ENCODE data around the gene DENND1C. TPM values are rescaled to one million over a fixed set of nuclear protein-coding genes. Genes with fewer than 3 reads are reported as not detected.

The DENND1C gene
- total RNA-seq, 2 experiments from 2014 or later: 100 to 113 TPM

DNA sequence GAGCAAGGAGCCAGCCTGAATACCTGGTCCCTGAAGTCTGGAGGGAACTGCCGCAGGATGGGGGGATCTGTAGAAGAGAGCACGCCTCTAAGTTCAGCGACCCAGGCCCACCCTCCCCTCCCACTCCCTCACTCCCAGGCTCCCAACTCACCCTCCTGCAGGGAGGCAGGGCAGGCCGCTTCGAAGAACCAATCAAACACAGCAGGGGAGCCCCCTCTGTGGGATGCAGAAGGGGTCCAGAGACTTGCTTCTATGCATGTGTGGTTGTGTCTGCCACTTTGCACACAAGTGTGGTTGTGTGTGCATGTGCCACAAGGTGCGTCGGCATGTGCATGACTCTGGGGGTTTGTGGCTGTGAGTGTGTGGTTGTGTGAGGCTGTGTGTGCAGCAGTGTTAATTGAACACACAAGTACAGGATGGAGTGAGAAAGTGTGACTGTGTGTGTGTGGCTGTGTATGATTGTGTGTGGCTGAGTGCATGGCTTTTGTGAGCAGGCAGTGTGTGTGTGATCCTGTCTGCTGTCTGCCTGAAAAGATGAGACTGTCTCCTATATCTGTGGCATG is 1.7 kb downstream of the DENND1C start:
- Mint-ChIP-seq H3K4me3 (peak overlapping the region; percentile 97), H3K27me3 (no peaks in the 10 kb centered on the region), H3K36me3 (peaks cover 15% of the 10 kb centered on the region), H3K9me3 (ENCODE audit: low read depth) (no peaks in the 10 kb centered on the region), H3K27ac (peak overlapping the region; percentile 97), H3K4me1 (peaks cover 38% of the 10 kb centered on the region)
- DNase-seq (no peak), ATAC-seq (no peak)
- CTCF ChIA-PET: interaction anchor here (2.6 kb wide), 1 partner anchor 23 kb away, joined by 23 read pairs; the partner anchor contains the start of gene TUBB4A

DNA sequence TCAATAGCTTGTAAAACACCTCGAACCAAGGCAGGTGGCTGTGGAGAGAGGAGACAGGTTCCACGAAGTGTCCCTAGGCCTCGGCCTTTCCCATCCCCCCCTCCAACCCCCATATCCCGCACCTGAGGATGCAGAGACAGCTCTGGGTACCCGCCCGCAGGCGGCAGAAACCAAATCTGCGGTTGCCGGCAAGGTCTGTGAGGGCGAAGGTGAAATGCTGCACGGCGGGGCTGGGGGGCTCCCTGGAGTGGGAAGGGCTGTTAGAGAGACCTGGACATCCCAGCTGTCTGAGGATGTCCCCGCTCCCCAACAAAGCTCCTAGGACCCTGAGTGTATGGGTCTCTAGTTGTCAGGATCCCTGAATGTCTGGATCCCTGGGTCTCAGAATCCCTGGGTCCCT is 2.8 kb downstream of the DENND1C start:
- Mint-ChIP-seq H3K27ac (no peak overlapping the region), H3K36me3 (peaks cover 17% of the 10 kb centered on the region)

DNA sequence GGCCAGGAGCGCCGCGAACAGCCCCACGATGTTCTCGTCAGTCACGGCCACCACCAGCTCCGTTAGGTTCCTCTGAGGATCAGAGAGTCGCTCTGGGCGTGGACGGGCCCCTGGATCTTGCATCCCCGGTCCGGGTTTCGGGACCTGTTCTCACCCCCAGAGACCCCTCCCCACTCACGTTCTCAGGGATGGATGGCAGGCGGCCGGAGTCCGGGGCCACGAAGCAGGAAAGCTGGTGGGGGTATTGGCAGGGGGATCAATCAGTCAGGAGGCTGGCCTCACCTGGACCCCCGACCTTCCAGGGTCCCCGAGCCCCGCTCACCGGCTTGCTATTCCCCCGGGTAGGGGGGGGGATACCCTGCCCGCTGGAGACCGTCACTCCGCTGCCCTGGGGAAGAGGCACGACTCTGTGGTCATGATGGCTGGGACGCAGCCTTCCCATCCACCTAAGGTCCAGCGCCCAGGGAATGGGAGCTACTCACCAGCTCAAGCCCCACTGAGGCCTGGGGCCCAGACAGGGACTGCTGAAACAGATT is 4.6 kb downstream of the DENND1C start:
- Mint-ChIP-seq H3K4me1 (peaks cover 22% of the 10 kb centered on the region), H3K9me3 (ENCODE audit: low read depth) (no peaks in the 10 kb centered on the region), H3K27ac (no peak overlapping the region), H3K4me3 (no peak overlapping the region), H3K27me3 (no peaks in the 10 kb centered on the region), H3K36me3 (peaks cover 19% of the 10 kb centered on the region)
- no peak for DNase-seq
- no peak for ATAC-seq
- CTCF ChIA-PET: no interaction called here

More for the DNA sequence above, 2.8 kb downstream of the DENND1C start:
- Mint-ChIP-seq H3K27me3 (no peaks in the 10 kb centered on the region), H3K4me1 (peaks cover 36% of the 10 kb centered on the region), H3K4me3 (no peak overlapping the region), H3K9me3 (ENCODE audit: low read depth) (no peaks in the 10 kb centered on the region)
- ATAC-seq: no peak
- CTCF ChIA-PET: no interaction called here
- DNase-seq: no peak

DNA sequence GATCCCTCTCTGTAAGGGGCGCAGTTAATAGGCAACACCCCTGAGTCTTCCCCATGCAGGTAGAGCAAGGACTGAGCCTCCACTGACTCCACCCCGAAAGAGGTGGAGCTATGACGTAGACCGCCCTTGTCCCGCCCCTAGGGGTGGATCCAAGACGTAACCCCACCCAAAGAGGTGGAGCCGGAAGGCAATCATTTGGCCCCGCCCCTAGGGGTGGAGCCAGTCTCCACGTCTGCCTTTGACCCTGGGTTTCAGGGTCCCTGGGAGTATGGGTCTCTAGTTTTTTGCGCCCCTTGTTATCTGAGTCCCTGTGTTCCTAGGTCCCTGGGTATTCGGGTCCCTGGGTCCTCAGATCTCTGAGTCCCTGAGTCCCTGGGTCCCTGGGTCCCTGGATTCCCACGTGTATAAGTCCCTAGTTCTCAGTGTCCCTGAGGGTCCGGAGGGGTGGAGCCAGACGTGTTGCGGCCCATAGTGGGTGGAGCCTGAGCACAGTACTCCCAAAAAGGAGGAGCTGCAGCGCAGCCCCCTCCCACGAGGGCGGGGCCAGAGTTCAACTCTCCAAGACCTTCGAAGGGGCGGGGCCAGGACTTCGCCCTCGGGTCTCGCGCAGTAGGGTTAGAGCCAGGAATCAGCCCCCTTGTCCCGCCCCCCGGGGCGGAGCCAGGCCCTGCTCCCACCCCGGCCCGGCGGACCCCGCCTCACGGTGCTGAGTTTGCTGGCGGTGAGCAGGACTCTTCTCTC is 5.3 kb downstream of the DENND1C start:
- CTCF ChIA-PET: interaction anchor here (0.5 kb wide), 1 partner anchor 23 kb away, joined by 3 read pairs; no protein-coding TSS in a partner anchor
- Mint-ChIP-seq H3K27ac (no peak overlapping the region), H3K9me3 (ENCODE audit: low read depth) (no peaks in the 10 kb centered on the region), H3K27me3 (no peaks in the 10 kb centered on the region), H3K4me3 (no peak overlapping the region), H3K36me3 (peaks cover 19% of the 10 kb centered on the region), H3K4me1 (peaks cover 19% of the 10 kb centered on the region)
- ATAC-seq: peak; percentile 91
- peak; percentile 76 for DNase-seq

DNA sequence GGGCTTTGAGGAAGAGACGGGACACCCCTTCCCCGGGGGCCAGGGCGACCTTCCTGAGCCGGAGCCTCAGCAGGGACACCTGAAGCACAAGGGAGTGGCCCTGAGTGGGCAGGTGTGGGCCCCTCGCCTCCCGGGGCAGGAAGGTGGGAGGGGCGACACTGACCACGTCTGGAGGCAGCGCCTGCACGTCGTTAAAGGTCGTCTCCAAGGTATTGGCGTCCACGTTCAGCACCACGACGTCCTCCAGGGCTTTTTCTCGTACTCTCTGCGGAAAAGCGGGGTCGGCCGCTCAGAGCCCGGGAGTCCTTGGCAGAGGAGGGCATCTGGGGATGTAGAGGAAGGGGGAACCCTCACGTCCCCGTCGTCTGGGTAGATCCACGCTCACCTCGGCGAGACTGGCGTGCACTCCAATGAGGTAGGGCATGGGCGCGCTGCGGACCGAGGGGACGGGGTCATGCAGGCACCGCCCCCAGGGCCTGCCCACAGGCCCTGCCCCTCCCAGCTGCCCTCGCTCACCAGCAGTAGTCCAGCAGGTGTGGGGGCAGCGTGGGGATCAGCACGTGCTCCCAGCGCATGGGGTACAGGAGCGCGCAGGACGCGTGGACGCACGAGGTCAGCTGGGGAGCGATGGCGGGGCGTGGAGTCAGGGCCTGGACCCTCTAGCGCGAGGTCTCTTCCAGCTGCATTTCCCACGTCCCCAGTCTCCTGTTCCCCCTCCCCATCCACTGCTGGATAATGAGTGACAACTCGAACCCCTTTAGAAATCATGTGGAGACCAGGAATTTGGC is 6.1 kb downstream of the DENND1C start:
- no peak overlapping the region for H3K27ac Mint-ChIP-seq
- peaks cover 21% of the 10 kb centered on the region for H3K36me3 Mint-ChIP-seq
- DNase-seq (no peak), ATAC-seq (no peak)
- CTCF ChIA-PET: interaction anchor here (0.5 kb wide), 1 partner anchor 24 kb away, joined by 3 read pairs; no protein-coding TSS in a partner anchor
- H3K9me3 Mint-ChIP-seq (ENCODE audit: low read depth): no peaks in the 10 kb centered on the region
- H3K27me3 Mint-ChIP-seq: no peaks in the 10 kb centered on the region
- H3K4me1 Mint-ChIP-seq: peaks cover 13% of the 10 kb centered on the region
- H3K4me3 Mint-ChIP-seq: no peak overlapping the region

DNA sequence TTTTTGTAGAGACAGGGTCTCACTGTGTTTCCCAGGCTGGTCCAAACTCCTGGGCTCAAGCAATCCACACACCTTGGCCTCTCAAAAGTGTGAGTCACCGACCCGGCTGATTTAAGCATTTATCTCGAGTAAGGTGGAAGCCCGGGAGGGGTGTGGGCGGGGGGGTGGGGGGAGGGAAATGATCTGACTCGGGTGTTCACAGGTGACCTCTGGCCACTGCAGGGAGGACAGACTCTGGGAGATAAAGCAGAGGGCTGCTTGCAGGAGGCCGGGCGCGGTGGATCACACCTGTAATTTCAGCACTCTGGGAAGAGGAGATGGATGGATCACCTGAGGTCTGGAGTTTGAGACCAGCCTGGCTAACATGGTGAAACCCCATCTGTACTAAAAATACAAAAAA is 7.9 kb downstream of the DENND1C start:
- Mint-ChIP-seq H3K4me3 (no peak overlapping the region), H3K9me3 (ENCODE audit: low read depth) (no peaks in the 10 kb centered on the region), H3K36me3 (peaks cover 23% of the 10 kb centered on the region), H3K27me3 (no peaks in the 10 kb centered on the region), H3K4me1 (peaks cover 3% of the 10 kb centered on the region), H3K27ac (no peak overlapping the region)
- no peak for DNase-seq
- CTCF ChIA-PET: interaction anchor here (2.1 kb wide), 1 partner anchor 8 kb away, joined by 9 read pairs; the partner anchor contains the start of gene DENND1C
- ATAC-seq: no peak

DNA sequence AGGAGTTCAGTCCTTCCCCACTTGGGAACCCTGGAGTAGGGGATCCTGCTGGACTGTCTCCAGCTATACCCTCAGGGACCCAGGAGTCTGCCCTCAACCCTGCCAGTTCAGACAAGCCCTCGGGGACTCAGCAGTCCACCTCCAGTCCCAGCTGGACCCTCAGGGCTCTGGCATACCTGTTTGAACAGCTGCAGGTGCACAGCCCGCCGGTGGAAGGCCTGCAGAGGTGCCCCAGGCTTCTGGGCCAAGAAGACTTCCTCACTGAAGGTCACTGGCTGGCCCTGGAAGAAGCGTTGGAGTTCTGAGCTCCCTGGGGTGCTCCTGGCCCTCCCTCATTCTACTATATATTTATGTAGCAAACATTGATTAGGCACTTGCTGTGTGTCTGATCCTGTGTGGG is 8.9 kb downstream of the DENND1C start:
- H3K27me3 Mint-ChIP-seq: no peaks in the 10 kb centered on the region
- H3K27ac Mint-ChIP-seq: no peak overlapping the region
- H3K4me3 Mint-ChIP-seq: no peak overlapping the region
- CTCF ChIA-PET: interaction anchor here (2.1 kb wide), 1 partner anchor 9 kb away, joined by 9 read pairs; the partner anchor contains the start of gene DENND1C
- H3K9me3 Mint-ChIP-seq (ENCODE audit: low read depth): no peaks in the 10 kb centered on the region
- DNase-seq (no peak), ATAC-seq (no peak)
- H3K36me3 Mint-ChIP-seq: peaks cover 26% of the 10 kb centered on the region
- peaks cover 3% of the 10 kb centered on the region for H3K4me1 Mint-ChIP-seq

DNA sequence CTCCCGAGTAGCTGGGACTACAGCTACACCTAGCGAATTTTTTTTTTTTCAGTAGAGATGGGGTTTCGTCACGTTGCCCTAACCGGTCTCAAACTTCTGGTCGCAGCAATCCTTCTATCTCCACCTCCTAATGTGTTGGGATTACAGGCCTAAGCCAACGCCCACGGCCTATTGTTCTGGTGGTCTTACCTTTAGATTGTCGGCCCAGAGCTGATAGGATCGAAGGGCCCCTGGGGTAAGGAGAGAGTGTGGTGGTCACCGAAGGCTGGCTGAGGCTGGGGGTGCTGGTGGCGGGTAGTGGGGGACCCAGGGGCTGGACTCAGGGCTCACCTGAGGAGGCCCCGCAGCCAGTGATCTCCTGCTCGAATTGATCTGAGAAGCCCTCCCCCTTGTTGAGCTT is 10.5 kb downstream of the DENND1C start:
- DNase-seq (no peak), ATAC-seq (no peak)
- no peak overlapping the region for H3K27ac Mint-ChIP-seq
- no peak overlapping the region for H3K4me3 Mint-ChIP-seq
- H3K4me1 Mint-ChIP-seq: peaks cover 2% of the 10 kb centered on the region
- no peaks in the 10 kb centered on the region for H3K27me3 Mint-ChIP-seq
- H3K9me3 Mint-ChIP-seq (ENCODE audit: low read depth): no peaks in the 10 kb centered on the region
- H3K36me3 Mint-ChIP-seq: peaks cover 19% of the 10 kb centered on the region
- CTCF ChIA-PET: no interaction called here

DNA sequence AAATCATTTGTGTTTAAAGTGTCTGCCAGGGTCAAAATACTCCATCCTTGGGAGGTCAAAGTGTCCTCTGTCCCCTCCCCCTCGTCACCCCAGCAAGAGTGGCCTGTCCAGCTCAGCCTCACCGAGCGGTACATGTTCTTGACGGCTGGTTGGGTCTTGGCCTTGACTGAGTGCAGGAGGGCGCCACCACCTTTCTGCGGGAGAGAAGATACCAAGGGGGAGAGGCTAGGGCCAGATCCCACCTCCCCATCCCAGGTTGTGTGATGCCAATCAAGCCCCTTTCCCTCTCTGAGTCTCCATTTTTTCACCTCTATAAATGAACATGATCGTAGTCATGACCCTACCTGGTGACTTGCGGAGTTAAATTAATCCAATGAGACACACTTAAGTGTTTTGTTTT is 11.4 kb downstream of the DENND1C start:
- Mint-ChIP-seq H3K4me3 (no peak overlapping the region), H3K27me3 (no peaks in the 10 kb centered on the region), H3K36me3 (peaks cover 16% of the 10 kb centered on the region), H3K27ac (no peak overlapping the region), H3K9me3 (ENCODE audit: low read depth) (no peaks in the 10 kb centered on the region), H3K4me1 (no peaks in the 10 kb centered on the region)
- no peak for ATAC-seq
- DNase-seq: no peak
- CTCF ChIA-PET: no interaction called here

DNA sequence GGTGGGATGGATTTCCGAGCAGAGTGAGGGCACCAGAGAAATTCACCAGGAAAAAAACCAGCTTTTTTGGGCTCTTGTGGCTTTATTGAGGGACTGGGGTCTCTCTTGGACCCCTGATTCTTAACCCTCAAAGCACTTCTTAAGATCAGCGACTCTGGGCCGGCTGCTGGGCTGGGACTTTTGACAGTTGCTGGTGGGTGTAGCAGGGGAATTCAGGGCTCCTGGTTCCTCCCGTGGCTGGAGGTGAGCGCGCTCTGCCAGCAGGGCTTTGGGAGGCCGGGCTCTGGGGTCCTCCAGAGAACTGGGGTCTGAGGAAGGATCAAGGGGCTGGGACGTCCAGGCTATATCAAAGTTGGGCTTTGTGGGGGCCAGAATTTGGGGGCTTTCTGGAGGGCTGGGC is 14.2 kb downstream of the DENND1C start:
- H3K4me3 Mint-ChIP-seq: no peak overlapping the region
- ATAC-seq (no peak), DNase-seq (no peak)
- peaks cover 13% of the 10 kb centered on the region for H3K36me3 Mint-ChIP-seq
- peaks cover 4% of the 10 kb centered on the region for H3K4me1 Mint-ChIP-seq
- no peaks in the 10 kb centered on the region for H3K27me3 Mint-ChIP-seq
- CTCF ChIA-PET: no interaction called here
- H3K27ac Mint-ChIP-seq: no peak overlapping the region
- no peaks in the 10 kb centered on the region for H3K9me3 Mint-ChIP-seq (ENCODE audit: low read depth)

DNA sequence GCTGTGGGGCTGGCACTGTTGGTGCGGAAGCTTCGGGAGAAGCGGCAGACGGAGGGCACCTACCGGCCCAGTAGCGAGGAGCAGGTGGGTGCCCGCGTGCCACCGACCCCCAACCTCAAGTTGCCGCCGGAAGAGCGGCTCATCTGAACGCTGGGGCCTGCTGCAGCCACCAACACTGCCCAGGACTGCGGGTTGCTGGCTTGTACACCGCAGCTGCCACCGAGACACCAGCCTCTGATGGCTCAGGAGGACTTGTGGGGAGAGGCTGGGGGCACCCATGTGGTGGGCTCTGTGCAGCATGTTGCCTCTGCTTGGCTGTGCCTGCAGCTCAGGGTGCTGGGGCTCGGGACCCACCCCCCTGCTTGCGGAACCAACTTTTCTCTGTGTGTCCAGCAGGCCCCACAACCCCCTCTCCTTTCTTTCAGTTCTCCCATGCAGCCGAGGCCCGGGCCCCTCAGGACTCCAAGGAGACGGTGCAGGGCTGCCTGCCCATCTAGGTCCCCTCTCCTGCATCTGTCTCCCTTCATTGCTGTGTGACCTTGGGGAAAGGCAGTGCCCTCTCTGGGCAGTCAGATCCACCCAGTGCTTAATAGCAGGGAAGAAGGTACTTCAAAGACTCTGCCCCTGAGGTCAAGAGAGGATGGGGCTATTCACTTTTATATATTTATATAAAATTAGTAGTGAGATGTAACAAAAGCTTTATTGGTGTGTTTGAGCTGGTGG is 14.9 kb downstream of the DENND1C start:
- Mint-ChIP-seq H3K27me3 (no peaks in the 10 kb centered on the region), H3K27ac (no peak overlapping the region), H3K36me3 (peaks cover 13% of the 10 kb centered on the region), H3K9me3 (ENCODE audit: low read depth) (no peaks in the 10 kb centered on the region), H3K4me3 (no peak overlapping the region), H3K4me1 (peaks cover 4% of the 10 kb centered on the region)
- ATAC-seq (no peak), DNase-seq (no peak)
- CTCF ChIA-PET: no interaction called here

DNA sequence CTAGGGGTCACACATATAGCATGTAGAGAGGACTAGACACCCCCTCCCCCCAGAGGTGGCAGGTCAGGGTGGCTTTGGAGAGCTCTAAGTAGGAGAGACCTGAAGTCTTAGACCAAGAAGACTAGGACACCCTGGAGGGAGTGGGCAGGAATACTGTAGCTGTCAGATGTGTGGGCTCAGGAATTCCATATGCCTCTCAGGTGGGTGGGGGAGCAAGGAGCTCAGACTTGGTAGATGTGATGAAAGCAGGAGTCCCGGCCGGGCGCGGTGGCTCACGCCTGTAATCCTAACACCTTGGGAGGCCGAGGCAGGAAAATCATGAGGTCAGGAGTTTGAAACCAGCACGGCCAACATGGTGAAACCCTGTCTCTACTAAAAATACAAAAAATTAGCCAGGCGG is 15.9 kb downstream of the DENND1C start:
- CTCF ChIA-PET: no interaction called here
- Mint-ChIP-seq H3K4me3 (no peak overlapping the region), H3K9me3 (ENCODE audit: low read depth) (no peaks in the 10 kb centered on the region), H3K27ac (no peak overlapping the region), H3K4me1 (peaks cover 4% of the 10 kb centered on the region), H3K27me3 (no peaks in the 10 kb centered on the region), H3K36me3 (peaks cover 10% of the 10 kb centered on the region)
- ATAC-seq (no peak), DNase-seq (no peak)

DNA sequence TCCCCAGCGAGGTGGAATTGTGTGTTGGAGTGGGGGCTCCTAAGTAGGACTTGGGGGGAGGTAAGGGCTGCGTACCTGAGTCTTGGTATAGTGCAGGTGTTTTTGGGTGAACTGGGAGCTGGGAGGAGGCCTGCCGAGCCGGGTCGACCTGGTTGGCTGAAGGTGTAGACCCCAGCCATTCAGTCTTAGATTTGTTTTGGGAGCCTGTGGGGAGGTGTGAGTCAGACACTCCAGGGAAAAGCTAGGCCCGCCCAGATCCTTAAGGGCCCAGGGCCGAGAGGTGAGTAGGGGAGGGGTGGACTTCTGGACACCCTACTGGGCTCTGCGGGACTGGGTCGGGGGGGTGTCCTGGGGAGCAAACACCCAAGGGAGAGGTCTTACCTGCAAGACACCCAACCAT is 16.6 kb downstream of the DENND1C start:
- DNase-seq (no peak), ATAC-seq (no peak)
- H3K4me3 Mint-ChIP-seq: no peak overlapping the region
- H3K27ac Mint-ChIP-seq: no peak overlapping the region
- CTCF ChIA-PET: no interaction called here
- no peaks in the 10 kb centered on the region for H3K27me3 Mint-ChIP-seq
- H3K9me3 Mint-ChIP-seq (ENCODE audit: low read depth): no peaks in the 10 kb centered on the region
- H3K4me1 Mint-ChIP-seq: peaks cover 8% of the 10 kb centered on the region
- peaks cover 7% of the 10 kb centered on the region for H3K36me3 Mint-ChIP-seq

All from activated CD8-positive, alpha-beta memory T cell treated with anti-CD3 and anti-CD28 coated beads, Interleukin-2, amount 10 ng/mL, durations not matched to agents 7 days and 5 days (primary cell).